HG03558 (cell line): ENCODE measurements around the gene CHD6.

Experiments used
- ATAC-seq: cut with Tn5 transposase; IDR thresholded peaks from one replicate; pipeline ENCODE4 v1.9.1; 2021; ENCODE audit warnings: moderate number of reproducible peaks; ENCODE audit not compliant: unreplicated experiment; ENCODE audit errors: extremely low read depth

Gene CHD6, protein sequence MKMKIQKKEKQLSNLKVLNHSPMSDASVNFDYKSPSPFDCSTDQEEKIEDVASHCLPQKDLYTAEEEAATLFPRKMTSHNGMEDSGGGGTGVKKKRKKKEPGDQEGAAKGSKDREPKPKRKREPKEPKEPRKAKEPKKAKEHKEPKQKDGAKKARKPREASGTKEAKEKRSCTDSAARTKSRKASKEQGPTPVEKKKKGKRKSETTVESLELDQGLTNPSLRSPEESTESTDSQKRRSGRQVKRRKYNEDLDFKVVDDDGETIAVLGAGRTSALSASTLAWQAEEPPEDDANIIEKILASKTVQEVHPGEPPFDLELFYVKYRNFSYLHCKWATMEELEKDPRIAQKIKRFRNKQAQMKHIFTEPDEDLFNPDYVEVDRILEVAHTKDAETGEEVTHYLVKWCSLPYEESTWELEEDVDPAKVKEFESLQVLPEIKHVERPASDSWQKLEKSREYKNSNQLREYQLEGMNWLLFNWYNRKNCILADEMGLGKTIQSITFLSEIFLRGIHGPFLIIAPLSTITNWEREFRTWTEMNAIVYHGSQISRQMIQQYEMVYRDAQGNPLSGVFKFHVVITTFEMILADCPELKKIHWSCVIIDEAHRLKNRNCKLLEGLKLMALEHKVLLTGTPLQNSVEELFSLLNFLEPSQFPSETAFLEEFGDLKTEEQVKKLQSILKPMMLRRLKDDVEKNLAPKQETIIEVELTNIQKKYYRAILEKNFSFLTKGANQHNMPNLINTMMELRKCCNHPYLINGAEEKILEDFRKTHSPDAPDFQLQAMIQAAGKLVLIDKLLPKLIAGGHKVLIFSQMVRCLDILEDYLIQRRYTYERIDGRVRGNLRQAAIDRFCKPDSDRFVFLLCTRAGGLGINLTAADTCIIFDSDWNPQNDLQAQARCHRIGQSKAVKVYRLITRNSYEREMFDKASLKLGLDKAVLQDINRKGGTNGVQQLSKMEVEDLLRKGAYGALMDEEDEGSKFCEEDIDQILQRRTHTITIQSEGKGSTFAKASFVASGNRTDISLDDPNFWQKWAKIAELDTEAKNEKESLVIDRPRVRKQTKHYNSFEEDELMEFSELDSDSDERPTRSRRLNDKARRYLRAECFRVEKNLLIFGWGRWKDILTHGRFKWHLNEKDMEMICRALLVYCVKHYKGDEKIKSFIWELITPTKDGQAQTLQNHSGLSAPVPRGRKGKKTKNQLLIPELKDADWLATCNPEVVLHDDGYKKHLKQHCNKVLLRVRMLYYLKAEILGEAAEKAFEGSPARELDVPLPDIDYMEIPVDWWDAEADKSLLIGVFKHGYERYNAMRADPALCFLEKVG (N-terminal part only)

DNA sequence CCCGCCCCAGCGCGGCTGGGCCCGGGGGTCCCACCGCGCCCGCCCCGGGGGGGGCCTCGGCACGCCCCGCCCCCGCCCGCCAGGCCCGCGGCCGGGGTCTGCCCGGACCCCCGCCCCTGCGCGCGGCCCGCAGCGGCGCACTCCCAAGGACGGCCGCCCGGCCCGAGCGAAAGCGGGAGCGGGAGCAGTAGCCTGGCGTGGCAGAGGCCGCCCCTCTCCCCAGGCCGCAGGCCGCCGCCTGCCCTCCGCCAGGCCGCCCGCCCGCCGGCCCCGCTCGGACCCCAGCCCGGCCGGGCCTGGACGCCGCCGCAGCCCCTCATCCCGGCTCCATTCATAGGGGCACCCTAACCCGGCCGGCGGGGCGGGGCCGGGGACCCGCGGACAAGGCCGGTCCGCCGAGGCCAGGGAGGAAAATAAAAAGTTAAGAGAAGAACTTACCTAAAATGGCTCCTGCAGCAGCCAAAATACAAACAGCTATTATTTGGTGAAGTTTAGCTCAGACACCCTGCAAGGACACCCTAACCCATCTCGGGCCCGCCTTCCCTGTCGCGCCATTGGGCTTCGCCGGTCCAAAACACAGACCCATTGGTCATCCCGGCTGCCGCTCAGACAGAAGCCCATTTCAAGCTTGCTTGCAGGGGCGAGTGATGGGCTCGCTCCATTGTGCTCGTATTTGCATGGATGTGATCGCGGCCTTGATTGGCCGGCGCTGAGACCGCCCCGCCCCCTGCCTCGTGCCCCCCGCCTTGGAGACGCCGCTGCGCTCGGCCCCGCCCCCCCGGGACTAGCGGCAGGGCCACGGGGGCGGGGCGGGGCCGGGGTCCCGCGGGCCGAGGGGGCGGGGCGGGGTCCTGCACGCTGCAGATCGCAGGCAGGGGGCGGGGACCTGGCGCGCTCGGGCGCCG, at the start of gene CHD6:
CHD6 (minus strand) TSS at position 476 of the 905 bp plus-strand sequence. CDS start 67,040 bp downstream, outside the sequence.
- peak; percentile 96 for ATAC-seq

DNA sequence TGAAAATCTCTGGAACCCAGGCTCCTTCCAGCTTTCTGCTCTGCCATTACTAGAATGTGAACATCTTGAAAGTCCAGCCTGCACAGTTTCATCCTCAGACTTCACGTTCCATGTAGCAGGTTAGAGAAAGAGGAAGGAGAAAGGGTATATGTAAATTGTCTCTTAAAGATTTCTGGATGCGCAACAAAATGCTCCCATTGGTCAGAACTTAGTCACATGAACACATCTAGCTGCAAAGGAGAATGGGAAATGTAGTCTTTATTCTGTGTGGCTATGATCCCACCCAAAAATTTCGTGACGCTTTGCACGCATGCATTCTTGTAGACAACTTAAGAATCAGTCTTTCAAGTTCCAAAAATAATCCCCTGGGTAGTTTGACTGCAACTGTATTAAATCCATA, 46.4 kb upstream of the CHD6 start:
- ATAC-seq = no peak

DNA sequence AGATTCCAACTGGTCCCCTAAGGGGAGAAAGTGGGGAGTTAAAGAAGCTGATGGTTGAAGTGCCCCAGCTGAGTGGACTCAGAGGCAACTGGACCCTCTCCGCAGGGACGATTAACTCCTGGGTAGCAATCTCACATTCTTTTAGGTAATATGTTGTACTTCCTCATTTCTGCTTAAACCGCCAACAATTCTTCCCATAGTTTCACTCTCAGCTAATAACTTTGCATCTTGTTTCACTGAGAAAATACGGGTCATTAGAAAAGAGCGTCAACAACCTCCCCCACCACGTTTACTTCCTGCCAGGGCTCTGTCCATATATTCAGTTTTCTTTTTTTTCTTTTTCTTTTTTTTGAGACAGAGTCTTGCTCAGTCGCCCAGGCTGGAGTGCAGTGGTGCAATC, 39.5 kb upstream of the CHD6 start:
- ATAC-seq = no peak

DNA sequence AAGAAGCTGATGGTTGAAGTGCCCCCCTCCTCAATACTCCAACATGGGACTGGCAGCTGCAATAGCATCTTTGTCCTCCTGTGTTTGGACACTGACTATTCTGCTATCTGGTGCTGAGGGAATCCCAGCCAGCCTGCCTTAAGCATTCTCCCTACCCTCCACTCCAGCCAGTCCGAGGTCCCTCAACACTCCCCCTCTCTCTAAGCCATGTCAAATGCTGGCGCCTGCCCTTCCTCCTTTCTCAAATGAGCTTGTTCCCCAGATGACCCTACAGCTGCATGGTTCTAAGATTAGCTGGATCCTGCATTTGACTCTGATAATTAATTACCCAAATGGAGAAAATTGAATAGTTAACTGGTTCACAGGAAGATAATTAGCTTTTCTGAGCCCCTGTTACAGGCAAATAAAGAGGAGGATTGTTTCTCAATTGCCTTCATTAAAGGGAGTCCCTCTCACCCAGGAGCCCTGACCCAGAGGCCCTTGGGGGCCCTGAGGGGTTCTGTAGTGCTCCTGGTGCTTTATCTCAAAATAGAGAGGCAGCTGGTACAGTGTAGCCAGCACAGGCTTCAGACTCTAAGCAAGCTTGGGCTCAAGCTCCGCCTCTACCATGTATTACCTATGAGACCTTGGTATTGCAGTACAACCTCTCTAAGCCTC, 37.9 kb upstream of the CHD6 start:
- no peak for ATAC-seq

DNA sequence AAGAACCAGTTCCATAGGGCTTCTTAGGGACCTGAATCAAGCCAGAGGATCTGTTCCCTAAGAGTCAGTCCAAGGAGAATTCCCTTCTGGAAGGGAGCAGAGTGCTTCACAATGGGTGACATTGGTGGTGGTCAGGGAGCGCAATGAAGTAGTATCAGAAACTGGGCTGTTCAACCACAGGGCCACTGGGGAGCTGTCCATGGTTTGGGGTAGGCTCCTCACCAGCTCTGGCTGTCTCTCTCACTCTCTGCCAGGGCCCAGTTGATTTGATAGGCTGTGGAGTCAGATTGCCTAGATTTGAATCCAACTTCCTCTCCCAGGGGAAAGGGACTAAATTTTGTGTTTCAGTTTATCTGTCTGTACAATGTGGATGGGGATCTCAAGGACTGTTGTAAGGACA, 36.7 kb upstream of the CHD6 start:
- no peak for ATAC-seq

DNA sequence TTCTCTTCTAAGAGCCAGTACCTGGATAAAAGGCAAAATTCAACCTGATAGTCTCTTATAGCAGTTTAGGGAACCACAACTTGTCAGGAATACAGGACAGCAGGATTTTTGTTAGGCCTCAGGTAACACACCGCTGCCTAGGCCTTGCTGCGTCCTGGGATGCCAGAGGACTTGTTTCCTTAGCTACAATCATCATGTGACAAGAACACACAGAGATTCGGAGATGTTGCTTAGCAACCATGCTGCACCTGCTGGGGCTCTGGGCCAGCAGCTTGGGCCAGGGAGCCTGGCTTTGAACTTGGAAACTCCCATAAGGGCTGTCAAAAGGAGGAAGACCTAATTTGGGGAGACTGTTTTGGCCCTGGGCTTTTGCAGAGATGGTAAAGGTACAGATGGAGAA, 36.1 kb upstream of the CHD6 start:
- no peak for ATAC-seq

DNA sequence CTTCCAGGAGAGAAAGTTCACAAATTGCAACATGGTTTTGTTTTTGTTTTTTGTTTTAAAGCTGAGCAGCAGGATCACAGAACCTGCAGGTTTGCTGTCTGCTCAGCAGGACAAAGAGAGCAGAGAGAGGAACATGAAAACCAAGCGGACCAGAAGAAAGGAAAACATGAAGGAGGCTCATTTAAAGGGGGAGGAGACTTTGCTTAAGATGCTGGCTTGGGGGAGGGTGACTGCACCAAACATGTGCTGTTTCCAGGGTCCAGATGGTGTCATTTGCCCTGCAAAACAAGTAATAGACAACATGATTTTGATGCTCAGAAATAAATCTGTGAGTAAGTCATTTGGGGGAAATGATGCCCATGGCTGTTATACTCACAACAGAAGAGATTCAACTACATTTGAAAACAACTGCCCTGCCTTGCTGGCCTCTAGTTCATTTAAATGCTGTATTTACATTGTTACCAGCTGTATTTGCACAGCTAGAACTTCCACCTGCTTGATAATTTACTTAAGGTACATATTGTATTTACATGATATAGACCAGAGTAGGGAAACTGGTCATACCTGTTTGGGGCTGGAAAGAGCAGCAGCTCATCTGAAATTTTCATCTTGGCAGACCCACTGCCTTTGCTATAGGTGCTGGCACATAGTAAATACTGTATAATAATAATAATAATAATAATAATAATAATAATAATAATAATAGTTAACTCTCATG, 32.2 kb upstream of the CHD6 start:
- ATAC-seq = no peak

DNA sequence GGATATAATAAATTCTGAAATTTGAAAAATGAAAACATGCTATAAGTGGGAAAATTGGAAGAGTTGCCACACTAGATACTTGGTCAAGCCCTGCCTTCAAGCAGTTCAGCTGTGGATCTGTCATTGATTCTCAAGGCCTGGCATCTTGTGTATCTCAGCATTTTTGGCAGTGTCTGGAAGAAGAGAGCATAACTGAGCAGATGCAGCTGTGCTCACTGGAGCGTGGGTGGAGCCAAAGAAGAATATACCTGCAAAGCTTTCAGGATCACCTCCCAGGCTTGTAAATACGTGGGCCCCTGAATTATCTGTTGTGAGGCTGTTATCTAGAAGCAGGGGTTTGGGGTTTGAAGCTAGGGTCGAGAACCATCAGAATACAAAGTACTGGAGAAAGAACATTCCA, 31.3 kb upstream of the CHD6 start:
- no peak for ATAC-seq

DNA sequence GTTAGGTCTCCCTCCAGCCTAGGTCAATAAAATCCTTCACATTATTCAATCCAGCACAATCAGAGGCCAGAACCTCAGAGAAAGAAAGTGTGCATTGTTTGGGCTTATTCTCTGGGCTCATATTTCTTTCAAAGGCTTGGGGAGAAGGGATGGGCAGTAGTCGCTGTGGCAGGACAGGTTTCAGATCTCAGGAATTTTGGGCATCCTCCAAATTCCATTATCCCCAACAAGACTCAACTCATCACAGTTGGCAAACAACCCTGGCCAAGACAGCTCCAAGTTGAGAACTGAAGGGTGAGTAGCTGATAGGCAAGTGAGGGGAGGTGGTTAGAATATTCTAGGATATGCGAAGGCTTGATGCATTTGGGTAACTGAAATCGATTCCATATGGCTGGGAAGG, 27.2 kb upstream of the CHD6 start:
- ATAC-seq = no peak

DNA sequence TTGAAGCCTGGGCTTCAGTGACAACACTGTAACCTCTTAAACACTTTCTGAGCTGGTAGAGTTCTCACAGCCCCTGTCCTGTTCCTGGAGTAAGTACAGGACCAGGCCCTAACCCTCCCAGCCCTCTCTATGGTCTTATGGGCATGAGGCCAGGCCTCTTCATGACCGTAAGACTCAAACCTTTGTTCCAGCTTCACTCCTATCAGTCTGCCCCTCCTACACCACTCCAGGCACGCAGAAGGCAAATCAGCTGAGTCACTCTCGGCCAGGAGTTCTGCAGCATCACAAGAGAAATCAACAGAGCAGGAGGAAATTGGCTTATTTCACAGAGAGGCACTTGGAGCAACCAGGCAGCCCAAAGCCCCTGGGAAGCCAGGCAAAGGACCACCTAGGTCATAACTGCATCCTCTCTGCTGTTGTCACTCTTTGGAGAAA, 25.3 kb upstream of the CHD6 start:
- no peak for ATAC-seq

DNA sequence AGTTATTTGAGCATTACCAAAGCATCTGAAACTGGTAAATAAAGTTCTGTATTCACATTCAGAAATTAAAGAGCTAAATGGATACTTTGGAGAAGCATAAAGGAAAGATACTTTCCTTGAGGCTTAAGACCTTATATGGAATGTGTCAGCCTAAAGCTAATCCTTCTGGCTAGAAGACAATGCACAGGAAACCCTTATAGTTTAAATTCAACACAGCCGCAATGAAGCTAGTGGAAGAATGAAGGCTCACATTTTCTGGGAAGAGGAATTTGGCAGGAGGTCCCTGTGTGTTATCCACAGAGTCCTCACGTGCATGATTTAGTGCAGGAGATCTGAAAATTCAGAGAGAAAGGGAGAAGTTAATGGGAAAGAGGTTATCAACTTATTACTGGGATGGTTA, 21.5 kb upstream of the CHD6 start:
- ATAC-seq = no peak

DNA sequence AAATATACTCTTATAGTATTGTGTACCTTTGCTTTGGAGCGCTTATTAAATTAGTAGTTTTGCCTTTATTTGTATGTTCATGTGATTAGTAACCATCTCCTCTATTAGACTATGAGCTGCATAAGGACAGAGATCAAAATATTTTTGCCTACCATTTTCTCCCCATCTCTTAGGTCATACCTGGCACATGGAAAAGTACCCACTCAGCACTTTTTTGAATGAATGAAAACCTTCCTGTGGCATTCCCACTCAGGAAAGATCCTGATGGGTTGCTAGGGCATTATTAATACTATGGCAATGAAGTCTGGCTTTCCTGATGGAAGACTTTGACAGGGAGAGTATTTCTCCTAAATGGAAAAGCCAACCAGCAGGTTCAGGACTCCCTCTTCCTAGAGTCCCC, 20.3 kb upstream of the CHD6 start:
- ATAC-seq = no peak

DNA sequence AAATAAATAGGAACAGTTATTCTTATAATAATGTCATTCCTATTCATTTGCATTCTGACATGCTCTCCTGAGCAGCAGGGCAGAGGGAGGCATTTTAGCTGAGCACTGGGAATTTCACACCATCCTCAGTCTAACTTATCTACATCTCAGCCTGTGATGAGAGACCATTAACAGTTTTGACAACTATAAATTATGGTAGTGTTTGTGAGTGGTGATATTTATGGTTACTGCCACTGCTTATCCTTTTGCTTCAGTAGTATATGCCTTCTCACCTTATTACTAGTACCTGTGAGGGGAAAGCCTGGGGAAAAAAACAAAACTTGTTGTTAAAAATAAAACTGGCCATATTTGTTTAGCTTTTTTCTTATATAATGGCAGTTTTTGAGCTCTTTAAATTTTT, 17.0 kb upstream of the CHD6 start:
- ATAC-seq = no peak

DNA sequence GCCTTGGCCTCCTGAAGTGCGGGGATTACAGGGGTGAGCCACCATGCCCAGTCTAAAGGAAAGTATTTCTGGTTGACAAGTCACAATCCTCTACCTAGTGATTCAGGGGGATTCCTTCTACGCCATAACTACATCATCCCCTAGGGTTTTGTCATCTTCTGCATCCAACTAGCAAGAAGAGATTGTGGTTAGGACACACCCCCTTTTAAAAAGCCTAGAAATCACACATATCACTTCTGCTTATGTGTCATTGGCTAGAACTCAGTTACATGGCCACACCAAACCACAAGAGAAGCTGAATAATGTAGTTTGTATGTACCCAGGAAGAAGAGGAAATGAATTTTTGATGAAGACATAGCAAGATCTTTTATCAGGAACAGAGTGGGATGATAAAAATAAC, 14.7 kb upstream of the CHD6 start:
- no peak for ATAC-seq

DNA sequence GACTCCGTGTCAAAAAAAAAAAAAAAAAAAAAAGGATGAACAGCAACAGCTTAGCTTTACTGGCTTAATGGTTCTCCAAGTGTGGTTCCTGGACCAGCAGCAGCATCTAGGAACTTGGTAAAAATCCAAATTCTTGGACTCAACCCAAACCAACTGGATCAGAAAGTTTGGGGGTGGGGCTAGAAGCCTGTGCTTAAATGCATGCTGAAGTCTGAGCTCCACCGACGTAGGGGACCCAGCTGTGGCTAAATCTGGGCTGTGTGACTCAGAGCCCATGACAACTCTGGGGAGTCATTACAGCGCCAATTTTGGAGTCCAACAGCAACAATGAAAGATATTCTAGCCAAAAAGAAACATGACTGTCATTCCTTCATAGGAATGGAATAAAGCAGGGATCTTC, 13.6 kb upstream of the CHD6 start:
- no peak for ATAC-seq

DNA sequence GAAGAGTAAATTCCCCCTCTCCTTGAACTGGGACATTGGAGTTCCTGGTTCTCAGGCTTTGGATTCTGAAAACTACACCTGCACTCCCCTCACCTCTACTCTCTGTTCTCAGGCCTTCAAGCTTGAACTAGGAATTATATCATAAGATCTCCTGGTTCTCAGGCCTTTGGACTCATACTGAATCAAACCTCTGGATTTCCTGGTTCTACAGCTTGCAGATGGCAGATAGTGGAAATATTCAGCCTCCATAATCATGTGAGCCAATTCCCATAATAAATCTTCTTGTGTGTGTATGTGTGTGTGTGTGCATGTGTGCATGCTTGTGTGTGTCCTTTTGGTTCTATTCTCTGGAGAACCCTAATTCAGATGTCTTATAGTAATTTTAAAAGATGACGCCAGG, 12.7 kb upstream of the CHD6 start:
- ATAC-seq = no peak

DNA sequence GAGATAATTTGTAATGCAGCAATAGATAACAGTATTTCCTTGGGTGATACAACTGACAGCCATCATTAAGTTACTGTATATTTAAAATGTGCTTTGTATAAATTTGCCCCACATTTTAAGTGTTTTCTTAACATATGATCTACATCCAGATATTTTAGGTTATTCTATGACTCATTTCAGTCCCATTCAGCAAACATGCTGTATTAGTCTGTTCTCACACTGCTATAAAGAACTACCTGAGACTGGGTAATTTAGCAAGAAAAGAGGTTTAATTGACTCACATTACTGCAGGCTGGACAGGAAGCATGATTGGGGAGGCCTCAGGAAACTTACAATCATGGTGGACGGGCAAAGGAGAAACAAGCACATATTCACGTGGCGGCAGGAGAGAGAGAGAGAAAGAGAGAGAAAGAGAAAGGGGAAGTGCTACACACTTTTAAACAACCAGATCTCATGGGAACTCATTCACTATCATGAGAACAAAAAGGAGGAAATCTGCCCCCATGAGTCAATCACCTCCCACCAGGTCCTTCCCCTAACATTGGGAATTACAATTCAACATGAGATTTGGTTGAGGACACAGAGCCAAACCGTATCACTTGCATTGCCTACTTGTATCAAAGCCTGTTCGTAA, 9.6 kb upstream of the CHD6 start:
- no peak for ATAC-seq

DNA sequence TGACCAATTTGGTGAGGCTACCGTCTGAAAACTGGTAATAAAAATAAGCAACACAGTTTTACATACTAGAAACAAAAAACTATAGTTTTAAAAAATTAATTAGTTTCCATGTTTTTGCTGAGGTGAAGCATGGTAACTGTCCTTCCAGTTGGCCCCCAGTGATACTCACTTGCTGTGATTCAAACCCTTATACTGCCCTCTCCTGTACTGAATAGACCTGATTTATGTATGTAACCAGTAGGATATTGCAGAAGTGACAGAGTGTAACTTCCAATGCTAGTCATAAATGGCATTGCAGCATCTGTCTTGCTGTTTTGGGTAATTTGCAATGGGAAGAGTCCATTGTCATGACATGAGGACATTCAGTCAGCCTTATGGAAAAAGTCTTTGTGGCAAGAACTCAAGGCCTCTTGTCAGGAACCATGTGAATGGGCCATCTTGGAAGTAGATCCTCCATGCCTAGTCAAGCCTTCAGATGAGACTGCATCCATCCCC, 8.9 kb upstream of the CHD6 start:
- ATAC-seq = no peak
